Kidney (tissue), 14 donors: ENCODE data around the gene OLFM3. TPM values are rescaled to one million over a fixed set of nuclear protein-coding genes. Genes with fewer than 3 reads are reported as not detected.

Source experiments
- DNase-seq, 5 donors: peaks; one replicate each; pipeline ENCODE4 v3.0.0-alpha.2; 2013 to 2020
- FAIRE-seq: peaks from 2 replicates; lab custom pipeline; 2012; peaks lifted over from hg19 to GRCh38; lab: Jason Lieb, UNC
- H3K27ac ChIP-seq, 2 donors: one replicate each; pipeline ENCODE4 v1.7.0; 2013; ENCODE audit warnings: low read depth in 2 of 2, low read length in 2 of 2, inconsistent platforms in 1 of 2
- H3K27me3 ChIP-seq: one replicate; pipeline ENCODE4 v1.7.1; 2013; ENCODE audit warnings: low read length, inconsistent platforms; ENCODE audit not compliant: control insufficient read depth, insufficient read depth
- H3K36me3 ChIP-seq, 3 donors: one replicate each; pipeline versions ENCODE4 v1.7.0 to v1.7.1; 2013; ENCODE audit warnings: low read length in 3 of 3, control low read depth in 1 of 3, inconsistent platforms in 1 of 3; ENCODE audit not compliant: insufficient read depth in 3 of 3, control insufficient read depth in 2 of 3
- H3K4me1 ChIP-seq, 3 donors: one replicate each; pipeline versions ENCODE4 v1.7.0 to v1.7.1; 2013; ENCODE audit warnings: low read length in 3 of 3, inconsistent platforms in 1 of 3, low read depth in 1 of 3; ENCODE audit not compliant: control insufficient read depth in 2 of 3, insufficient read depth in 2 of 3
- H3K4me3 ChIP-seq, 3 donors: one replicate each; pipeline versions ENCODE4 v1.7.0 to v1.8.1; 2013; ENCODE audit warnings: low read length in 3 of 3, control low read depth in 1 of 3, inconsistent platforms in 1 of 3
- H3K9ac ChIP-seq, 3 donors: one replicate each; pipeline versions ENCODE4 v1.7.0 to v1.7.1; 2013; ENCODE audit warnings: low read length in 3 of 3, control low read depth in 1 of 3, inconsistent platforms in 1 of 3
- H3K9me3 ChIP-seq, 3 donors: one replicate each; pipeline versions ENCODE4 v1.7.0 to v1.7.1; 2013; ENCODE audit warnings: low read length in 3 of 3, control low read depth in 1 of 3, inconsistent platforms in 1 of 3; ENCODE audit not compliant: control insufficient read depth in 2 of 3, insufficient read depth in 1 of 3
- intact Hi-C: fragments of 100-400 bp; cut with DNase I; formaldehyde crosslinking; loops from one replicate; pipeline ENCODE4 v1.11.1; 2022
- polyA plus RNA-seq: library from polyadenylated mRNA; stranded (reverse); fragments of 350-450 nt; fragmentation: Illumina TruSeq; extraction: RNeasy Lipid Tissue Mini Kit (QIAGEN cat#74804); gene quantifications from one replicate; pipeline ENCODE4 v1.2.3, GENCODE V29; 2014; ENCODE audit warnings: low read depth, low replicate concordance; ENCODE audit not compliant: insufficient read depth
- total RNA-seq: library from RNA; stranded (reverse); fragmentation: NEBNext Ultra II Directional; extraction: Animal tissue kit (Norgen Biotek cat#: 25700); gene quantifications from one replicate; pipeline ENCODE4 v1.2.1, GENCODE V29; 2021
- TF ChIP-seq, protein P1 (sequence below): IDR thresholded peaks from 3 replicates; pipeline ENCODE4 v1.5.1; 2012; ENCODE audit warnings: mild to moderate bottlenecking, moderate library complexity, borderline replicate concordance; ENCODE audit not compliant: insufficient read depth; ENCODE audit errors: extremely low read depth
- donor health status: control.
- donor health status: control.
- donor health status: control.
- donor health status: control.
- donor health status: control.
- donor health status: DM: yes; HTN: yes; CAD: no.
- donor health status: Normal renal cell carcinoma (clear cell type).

Gene OLFM3
- total and polyA plus RNA-seq, 2 donors from 2014 or later: 0.41 TPM; not detected in 1

GRCh38 chr1:101820071-101820470, 176.7 kb downstream of the OLFM3 start:
- FAIRE-seq (no peak), DNase-seq (peak in 2 of 5 donors; percentile 67 to 81)
- TF ChIP-seq, protein P1, sequence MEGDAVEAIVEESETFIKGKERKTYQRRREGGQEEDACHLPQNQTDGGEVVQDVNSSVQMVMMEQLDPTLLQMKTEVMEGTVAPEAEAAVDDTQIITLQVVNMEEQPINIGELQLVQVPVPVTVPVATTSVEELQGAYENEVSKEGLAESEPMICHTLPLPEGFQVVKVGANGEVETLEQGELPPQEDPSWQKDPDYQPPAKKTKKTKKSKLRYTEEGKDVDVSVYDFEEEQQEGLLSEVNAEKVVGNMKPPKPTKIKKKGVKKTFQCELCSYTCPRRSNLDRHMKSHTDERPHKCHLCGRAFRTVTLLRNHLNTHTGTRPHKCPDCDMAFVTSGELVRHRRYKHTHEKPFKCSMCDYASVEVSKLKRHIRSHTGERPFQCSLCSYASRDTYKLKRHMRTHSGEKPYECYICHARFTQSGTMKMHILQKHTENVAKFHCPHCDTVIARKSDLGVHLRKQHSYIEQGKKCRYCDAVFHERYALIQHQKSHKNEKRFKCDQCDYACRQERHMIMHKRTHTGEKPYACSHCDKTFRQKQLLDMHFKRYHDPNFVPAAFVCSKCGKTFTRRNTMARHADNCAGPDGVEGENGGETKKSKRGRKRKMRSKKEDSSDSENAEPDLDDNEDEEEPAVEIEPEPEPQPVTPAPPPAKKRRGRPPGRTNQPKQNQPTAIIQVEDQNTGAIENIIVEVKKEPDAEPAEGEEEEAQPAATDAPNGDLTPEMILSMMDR: no peak
- H3K27ac ChIP-seq: no peak overlapping the region
- no peaks in the 10 kb centered on the region for H3K36me3 ChIP-seq
- H3K4me3 ChIP-seq: no peak overlapping the region
- H3K27me3 ChIP-seq: no peaks in the 10 kb centered on the region
- H3K4me1 ChIP-seq: no peaks in the 10 kb centered on the region
- no peak overlapping the region for H3K9ac ChIP-seq
- H3K9me3 ChIP-seq: no peaks in the 10 kb centered on the region
- intact Hi-C loops: no loop called here

DNA sequence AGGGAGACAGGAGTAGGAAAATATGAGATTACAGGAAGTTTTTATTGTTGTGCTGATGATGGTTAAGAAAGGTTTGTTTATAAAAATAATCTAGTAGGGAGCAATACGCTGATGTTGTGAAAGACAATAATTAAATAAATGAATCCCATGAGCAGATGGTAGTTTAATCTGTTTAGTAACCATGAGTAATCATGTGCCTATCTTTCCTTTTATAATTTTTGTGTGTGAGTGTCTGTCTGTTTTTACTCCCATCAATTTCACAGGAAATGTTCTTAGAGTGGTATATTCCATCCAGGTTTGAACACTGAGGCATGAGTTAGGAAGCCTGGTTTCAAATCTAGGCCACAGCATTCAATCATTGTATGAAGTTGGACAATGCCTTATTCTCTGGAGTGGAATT, 180.5 kb downstream of the OLFM3 start:
- H3K27me3 ChIP-seq: no peaks in the 10 kb centered on the region
- H3K4me3 ChIP-seq: no peak overlapping the region
- intact Hi-C loops: no loop called here
- DNase-seq (no peak), FAIRE-seq (no peak)
- H3K27ac ChIP-seq: no peak overlapping the region
- no peak overlapping the region for H3K9ac ChIP-seq
- no peaks in the 10 kb centered on the region for H3K4me1 ChIP-seq
- no peaks in the 10 kb centered on the region for H3K36me3 ChIP-seq
- H3K9me3 ChIP-seq: no peaks in the 10 kb centered on the region
- TF ChIP-seq, protein P1: no peak

- Histone ChIP-seq H3K4me1 (no peaks in the 10 kb centered on the region), H3K27ac (no peak overlapping the region), H3K27me3 (no peaks in the 10 kb centered on the region), H3K9ac (no peak overlapping the region), H3K36me3 (no peaks in the 10 kb centered on the region), H3K4me3 (no peak overlapping the region), H3K9me3 (no peaks in the 10 kb centered on the region)
- TF ChIP-seq, protein P1: no peak
- no peak for DNase-seq
- intact Hi-C loops: no loop called here
- FAIRE-seq: no peak
Measured at GRCh38 chr1:101798417-101798816, 198.3 kb downstream of the OLFM3 start.

DNA sequence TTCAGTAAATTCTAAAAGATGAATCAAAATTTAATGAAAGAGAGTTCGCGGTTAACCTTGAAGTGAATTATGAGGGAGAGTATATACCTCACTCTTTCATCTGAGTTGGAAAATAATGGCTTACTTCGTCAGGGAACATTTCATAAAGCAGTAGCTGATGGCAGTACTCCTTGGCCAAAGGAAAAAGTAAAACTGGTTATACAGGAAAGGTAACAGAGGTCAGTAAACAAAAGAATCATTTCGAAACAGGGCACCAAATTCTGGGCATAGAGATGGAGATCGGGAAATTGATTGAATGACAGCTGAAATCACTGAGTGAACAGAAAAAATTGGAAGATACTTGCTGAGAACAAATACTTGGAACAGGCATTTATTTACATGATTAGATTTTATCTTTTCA, 199.0 kb downstream of the OLFM3 start:
- no peaks in the 10 kb centered on the region for H3K4me1 ChIP-seq
- FAIRE-seq (no peak), DNase-seq (no peak)
- no peaks in the 10 kb centered on the region for H3K27me3 ChIP-seq
- no peak overlapping the region for H3K27ac ChIP-seq
- H3K9ac ChIP-seq: no peak overlapping the region
- H3K36me3 ChIP-seq: no peaks in the 10 kb centered on the region
- no peak overlapping the region for H3K4me3 ChIP-seq
- TF ChIP-seq, protein P1: no peak
- intact Hi-C loops: no loop called here
- H3K9me3 ChIP-seq: no peaks in the 10 kb centered on the region
